Chondrocyte (in vitro differentiated cells): ENCODE measurements around the gene CCDC81. TPM values are rescaled to one million over a fixed set of nuclear protein-coding genes. Genes with fewer than 3 reads are reported as not detected.

Source experiments
- DNase-seq: peaks from one replicate; pipeline ENCODE4 v3.0.0; 2021; ENCODE audit warnings: mixed read lengths, low spot score
- H3K27ac Mint-ChIP-seq: one replicate; pipeline ENCODE4 v1.8.0; 2021; ENCODE audit warnings: mild to moderate bottlenecking, moderate library complexity, mixed read lengths; ENCODE audit not compliant: unreplicated experiment
- H3K27me3 Mint-ChIP-seq: 2 replicates; pipeline ENCODE4 v1.8.0; 2021; ENCODE audit warnings: low read depth, mixed read lengths
- H3K36me3 Mint-ChIP-seq: 2 replicates; pipeline ENCODE4 v1.8.0; 2021; ENCODE audit warnings: low read depth, mixed read lengths
- H3K4me1 Mint-ChIP-seq: 2 replicates; pipeline ENCODE4 v1.8.0; 2021; ENCODE audit warnings: low read depth, mild to moderate bottlenecking, mixed read lengths
- H3K4me3 Mint-ChIP-seq: one replicate; pipeline ENCODE4 v1.8.0; 2021; ENCODE audit warnings: mild to moderate bottlenecking, moderate library complexity, mixed read lengths; ENCODE audit not compliant: unreplicated experiment
- H3K9me3 Mint-ChIP-seq: 2 replicates; pipeline ENCODE4 v1.8.0; 2021; ENCODE audit warnings: low read depth, mixed read lengths
- CTCF ChIP-seq: fragments of 200-600 bp; sonication (generic); IDR thresholded peaks from 2 replicates; pipeline ENCODE4 v1.5.0; 2021; ENCODE audit warnings: antibody characterized with exemption, mild to moderate bottlenecking, moderate library complexity
- total RNA-seq: library from RNA; stranded (reverse); gene quantifications from 3 replicates; pipeline ENCODE4 v1.2.1, GENCODE V29; 2021

Gene CCDC81
- total RNA-seq, 1 donor from 2014 or later: 9.6 TPM

GRCh38 chr11:86435711-86436110 is 61.0 kb downstream of the CCDC81 start:
- no peak for DNase-seq
- H3K36me3 Mint-ChIP-seq: peaks cover 3% of the 10 kb centered on the region
- no peaks in the 10 kb centered on the region for H3K27me3 Mint-ChIP-seq

GRCh38 chr11:86438685-86439084 is 64.0 kb downstream of the CCDC81 start:
- Mint-ChIP-seq H3K4me3 (no peak overlapping the region), H3K4me1 (peaks cover 43% of the 10 kb centered on the region), H3K27me3 (no peaks in the 10 kb centered on the region), H3K36me3 (peaks cover 2% of the 10 kb centered on the region), H3K9me3 (no peaks in the 10 kb centered on the region), H3K27ac (peak overlapping the region; percentile 45)
- DNase-seq: no peak
- no peak for TF ChIP-seq CTCF

More at GRCh38 chr11:86435711-86436110, 61.0 kb downstream of the CCDC81 start:
- TF ChIP-seq CTCF: no peak
- Mint-ChIP-seq H3K9me3 (peaks cover 2% of the 10 kb centered on the region), H3K4me3 (no peak overlapping the region), H3K4me1 (peaks cover 23% of the 10 kb centered on the region), H3K27ac (no peak overlapping the region)

- peaks cover 40% of the 10 kb centered on the region for H3K4me1 Mint-ChIP-seq
- TF ChIP-seq CTCF: no peak
- H3K27me3 Mint-ChIP-seq: no peaks in the 10 kb centered on the region
- no peaks in the 10 kb centered on the region for H3K9me3 Mint-ChIP-seq
- H3K4me3 Mint-ChIP-seq: no peak overlapping the region
- H3K27ac Mint-ChIP-seq: peak overlapping the region; percentile 78
- DNase-seq: no peak
- peaks cover 13% of the 10 kb centered on the region for H3K36me3 Mint-ChIP-seq
Measured at GRCh38 chr11:86440305-86440716, 65.6 kb downstream of the CCDC81 start.

GRCh38 chr11:86440843-86441242 is 66.2 kb downstream of the CCDC81 start:
- Mint-ChIP-seq H3K36me3 (peaks cover 13% of the 10 kb centered on the region), H3K4me1 (peaks cover 40% of the 10 kb centered on the region), H3K9me3 (no peaks in the 10 kb centered on the region), H3K27me3 (no peaks in the 10 kb centered on the region), H3K27ac (peak overlapping the region; percentile 78), H3K4me3 (no peak overlapping the region)
- TF ChIP-seq CTCF: no peak
- DNase-seq: no peak

- H3K9me3 Mint-ChIP-seq: no peaks in the 10 kb centered on the region
- no peak overlapping the region for H3K27ac Mint-ChIP-seq
- no peak for TF ChIP-seq CTCF
- H3K4me1 Mint-ChIP-seq: peaks cover 40% of the 10 kb centered on the region
- DNase-seq: no peak
- no peaks in the 10 kb centered on the region for H3K27me3 Mint-ChIP-seq
- H3K36me3 Mint-ChIP-seq: peaks cover 16% of the 10 kb centered on the region
- no peak overlapping the region for H3K4me3 Mint-ChIP-seq
Measured at GRCh38 chr11:86442420-86442819, 67.7 kb downstream of the CCDC81 start.
